Choroid plexus epithelial cell (primary cell): ENCODE measurements around the gene FGF1.
A peak's percentile ranks its signal among the peaks of the same experiment; 100 is the strongest.

Experiments used
- DNase-seq: peaks from one replicate; pipeline ENCODE4 v3.0.0-alpha.2; 2010; ENCODE audit warnings: low read depth
- H3K4me3 ChIP-seq: 2 replicates; pipeline ENCODE4 v1.5.1; 2011; ENCODE audit warnings: low read depth, mild to moderate bottlenecking, control low read depth, low read length, moderate library complexity
- CTCF ChIP-seq: conservative IDR thresholded peaks from 2 replicates; pipeline ENCODE4 v1.5.1; 2011; ENCODE audit warnings: low read depth, mild to moderate bottlenecking, control low read depth, inconsistent platforms, low read length, moderate library complexity

The FGF1 gene

GRCh38 chr5:142584891-142585290 is 101.0 kb downstream of the FGF1 start:
- no peak overlapping the region for H3K4me3 ChIP-seq
- TF ChIP-seq CTCF, result no peak
- no peak for DNase-seq

- DNase-seq, result no peak
- TF ChIP-seq CTCF, result no peak
- no peak overlapping the region for H3K4me3 ChIP-seq
Observed at GRCh38 chr5:142578161-142578830, 107.6 kb downstream of the FGF1 start.

- no peak for DNase-seq
- no peak for TF ChIP-seq CTCF
- H3K4me3 ChIP-seq, result no peak overlapping the region
Observed at GRCh38 chr5:142576804-142577203, 109.1 kb downstream of the FGF1 start.

- no peak for TF ChIP-seq CTCF
- H3K4me3 ChIP-seq, result no peak overlapping the region
- DNase-seq, result peak; percentile 34
Observed at GRCh38 chr5:142576303-142576702, 109.6 kb downstream of the FGF1 start.

- no peak for TF ChIP-seq CTCF
- no peak for DNase-seq
- no peak overlapping the region for H3K4me3 ChIP-seq
Observed at GRCh38 chr5:142572006-142572405, 113.9 kb downstream of the FGF1 start.

GRCh38 chr5:142571371-142571770 is 114.5 kb downstream of the FGF1 start:
- TF ChIP-seq CTCF, result no peak
- no peak overlapping the region for H3K4me3 ChIP-seq
- DNase-seq, result no peak

GRCh38 chr5:142569905-142570304 is 116.0 kb downstream of the FGF1 start:
- TF ChIP-seq CTCF, result no peak

More at GRCh38 chr5:142569905-142570304, 116.0 kb downstream of the FGF1 start:
- no peak overlapping the region for H3K4me3 ChIP-seq
- DNase-seq, result no peak
